Activated T-cell treated with anti-CD3 and anti-CD28 coated beads, Interleukin-2, amount 50 U/mL, for 1 hour (primary cell): ENCODE results near the gene OS9.

ENCODE experiments used
- DNase-seq: peaks from one replicate; pipeline ENCODE4 v3.0.0-alpha.2; 2020

Gene OS9

GRCh38 chr12:57737467-57738460 is 43.8 kb downstream of the OS9 start:
- no peak for DNase-seq

DNA sequence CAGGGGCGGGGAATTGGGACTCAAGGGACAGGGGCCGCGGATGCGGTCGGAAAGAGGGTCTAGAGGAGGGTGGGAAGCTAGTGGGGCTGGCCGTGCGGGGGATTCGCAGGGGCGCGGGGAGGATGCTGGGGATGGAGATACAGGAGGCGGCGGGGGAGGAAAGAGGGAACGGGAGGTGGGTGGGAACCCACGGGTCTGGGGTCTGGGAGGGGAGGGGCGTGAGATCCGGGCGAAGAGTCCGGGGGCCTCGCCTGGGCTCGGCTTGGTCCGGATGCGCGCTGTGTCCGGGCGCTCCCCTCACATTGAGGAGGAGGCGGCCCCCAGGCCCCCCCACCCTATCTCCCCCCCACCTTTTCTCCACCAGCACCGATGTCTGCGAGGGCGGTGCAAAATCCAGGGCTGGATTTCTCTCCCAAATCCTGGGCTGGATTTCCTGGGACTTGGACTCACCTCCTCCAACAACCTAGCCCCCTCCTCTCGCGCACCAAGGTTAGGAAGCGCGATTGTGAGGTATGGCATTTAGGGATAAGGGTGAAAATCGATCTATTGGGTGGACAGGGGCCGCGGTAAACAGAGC is 44.8 kb downstream of the OS9 start, which contains the start of gene AGAP2:
Gene AGAP2, minus strand, starts transcription at position 82 of the 577 bp plus-strand sequence. CDS start 496 bp downstream, outside the sequence.
- DNase-seq = no peak

DNA sequence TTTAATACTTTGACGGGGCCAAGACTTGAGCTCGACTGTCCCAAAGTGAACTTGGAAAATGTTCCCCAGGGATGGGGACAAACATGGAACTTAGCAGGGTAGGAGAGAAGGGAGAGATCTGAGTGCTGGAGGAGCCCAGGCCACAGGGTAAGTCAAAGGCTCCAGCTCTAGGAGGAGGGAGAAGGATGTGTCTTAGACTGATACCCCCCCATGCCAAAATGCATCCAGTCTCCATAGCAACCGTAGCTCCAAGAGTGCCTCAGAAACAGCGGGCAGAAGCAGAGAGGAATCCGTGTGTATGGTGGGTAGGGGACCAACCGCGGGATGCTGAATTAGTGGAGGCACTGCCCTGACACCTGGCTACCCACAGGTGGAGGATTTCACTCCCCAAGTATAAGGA is 45.5 kb downstream of the OS9 start:
- DNase-seq = no peak

DNA sequence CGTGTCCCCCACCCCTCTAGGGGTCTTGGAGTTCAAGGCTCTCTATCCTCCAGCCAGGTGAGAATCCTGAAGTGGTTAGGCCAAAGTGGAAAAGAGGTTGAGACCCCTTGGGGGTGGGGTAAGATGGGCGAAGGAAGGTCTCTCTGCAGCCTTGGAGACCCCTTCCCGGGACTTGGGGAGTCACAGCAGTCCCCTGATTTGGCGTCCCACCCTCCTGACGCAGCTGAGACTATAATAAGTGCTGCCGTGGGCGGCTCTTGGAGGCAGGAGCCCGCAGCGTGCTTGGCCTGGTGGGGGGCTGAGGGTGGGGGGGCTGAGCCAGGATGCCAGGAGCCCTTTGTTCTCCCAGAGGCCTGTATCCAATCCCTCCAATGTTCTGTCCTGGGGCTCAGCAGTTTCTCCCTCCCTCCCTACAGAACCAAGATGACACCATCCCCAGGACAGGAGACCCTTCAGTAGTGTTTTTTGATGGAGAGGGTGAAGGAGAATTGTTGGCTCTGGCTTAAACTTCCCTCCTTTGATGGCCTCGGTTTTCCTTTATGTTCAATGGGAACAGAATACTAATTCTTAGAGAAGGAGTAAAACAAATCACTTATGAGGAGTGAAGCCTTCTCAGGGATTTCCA is 46.1 kb downstream of the OS9 start:
- DNase-seq = no peak

GRCh38 chr12:57740656-57741412 is 46.9 kb downstream of the OS9 start:
- peak; percentile 71 for DNase-seq

GRCh38 chr12:57741413-57741789 is 47.5 kb downstream of the OS9 start:
- DNase-seq = no peak

DNA sequence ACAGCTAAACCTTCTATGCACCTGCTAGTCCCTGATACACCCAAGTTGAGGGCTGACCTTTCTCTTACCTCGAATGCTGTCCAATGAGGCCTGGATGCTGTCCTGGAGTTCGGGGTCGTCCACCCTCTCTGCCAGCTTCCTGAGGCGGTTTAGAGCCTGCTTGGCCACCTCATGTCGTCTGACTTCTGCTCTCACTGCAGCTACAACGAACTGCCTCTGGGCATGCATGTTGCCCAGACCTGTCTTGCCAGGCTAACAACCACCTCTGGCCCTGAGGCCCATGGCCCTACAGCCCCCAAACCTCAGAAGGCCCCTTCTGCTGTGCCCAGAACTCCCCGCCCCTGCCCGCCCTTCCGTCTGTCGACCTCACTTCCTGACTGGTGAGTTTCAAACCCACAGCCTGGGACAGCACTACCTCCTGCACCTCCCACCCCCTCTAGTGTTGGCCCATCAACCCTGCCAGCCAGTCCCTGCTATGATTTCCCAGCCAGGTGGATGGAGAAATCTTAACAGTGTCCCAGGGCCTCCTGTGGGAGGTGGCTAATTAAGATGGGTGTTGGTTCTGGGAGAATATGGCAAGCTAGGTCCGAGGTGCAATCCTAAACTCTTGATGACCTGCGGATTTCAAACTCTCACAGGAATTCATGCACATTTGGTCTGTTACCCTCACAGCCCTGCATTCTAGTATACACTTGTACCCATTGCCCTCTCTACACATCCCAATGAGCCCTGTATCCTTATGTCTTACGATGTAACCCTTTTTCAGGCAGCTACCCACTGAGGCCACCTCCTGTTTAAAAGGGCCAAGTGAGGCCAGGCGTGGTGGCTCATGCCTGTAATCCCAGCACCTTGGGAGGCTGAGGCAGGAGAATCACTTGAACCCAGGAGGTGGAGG is 48.2 kb downstream of the OS9 start:
- peak; percentile 71 for DNase-seq

DNA sequence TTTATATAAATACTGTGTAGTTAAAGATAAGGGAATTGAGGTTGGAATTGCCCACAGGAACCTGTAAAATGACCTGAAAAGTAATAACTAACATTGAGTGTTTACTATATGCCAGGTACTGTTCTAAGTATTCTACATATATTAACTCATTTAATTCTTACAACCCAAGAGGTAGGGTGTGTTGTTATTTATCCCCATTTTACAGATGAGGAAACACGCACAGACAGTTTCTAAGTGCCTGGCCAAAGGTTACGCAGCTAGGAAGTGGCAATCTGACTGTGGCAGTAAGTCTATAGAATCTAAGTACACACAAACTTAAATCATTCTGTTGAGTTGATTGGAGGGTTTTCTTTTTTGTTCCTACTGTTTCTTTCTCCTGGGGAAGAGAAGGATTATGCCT is 49.8 kb downstream of the OS9 start:
- DNase-seq = no peak

DNA sequence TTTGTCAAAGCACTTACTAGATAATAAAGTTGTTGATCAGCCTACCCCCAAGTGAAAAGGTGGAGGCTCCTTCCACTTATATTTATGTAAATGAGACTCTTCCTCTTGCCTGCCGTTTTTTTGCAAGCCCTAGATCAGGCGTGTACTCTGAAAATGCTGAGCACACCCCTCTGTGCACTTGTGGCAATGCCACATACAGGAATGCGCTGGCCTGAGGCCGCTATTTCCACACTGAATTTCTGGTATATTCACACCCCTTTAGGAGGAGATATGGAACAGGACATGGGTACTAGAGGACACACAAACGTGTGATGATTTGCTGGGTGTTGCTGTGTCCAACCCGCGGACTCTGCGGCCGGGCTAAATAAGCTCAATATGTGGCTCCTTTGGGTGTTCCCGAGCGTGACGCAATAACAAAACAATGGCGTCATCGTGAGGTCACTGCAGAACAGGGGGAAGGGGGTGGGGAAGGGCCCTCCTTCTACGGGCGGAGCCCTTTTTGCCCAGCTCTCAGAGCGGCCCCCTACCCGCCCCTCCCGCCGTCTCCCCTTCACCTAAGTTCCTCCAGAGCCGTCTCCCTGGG is 50.4 kb downstream of the OS9 start:
- DNase-seq = peak; percentile 80

GRCh38 chr12:57744777-57745484 is 51.0 kb downstream of the OS9 start, which contains the start of gene TSPAN31:
Gene TSPAN31, plus strand, starts transcription at chr12:57745039. Its CDS starts 116 bp downstream, at chr12:57745155.
- peak; percentile 88 for DNase-seq

DNA sequence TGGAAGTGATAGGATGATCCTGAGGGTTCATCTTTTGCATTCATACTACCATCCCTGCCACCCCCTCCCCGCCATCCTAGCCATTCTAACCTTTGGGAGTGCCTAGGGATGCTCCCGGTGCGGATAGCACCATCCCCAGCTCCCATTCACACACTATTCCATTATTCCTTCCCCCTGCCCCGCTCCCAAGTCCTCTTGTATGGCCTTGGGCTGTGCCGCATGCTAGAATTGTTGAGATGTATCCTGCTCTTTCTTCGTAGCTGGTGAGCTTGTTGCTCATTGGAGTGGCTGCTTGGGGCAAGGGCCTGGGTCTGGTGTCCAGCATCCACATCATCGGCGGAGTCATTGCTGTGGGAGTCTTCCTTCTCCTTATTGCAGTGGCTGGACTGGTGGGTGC is 51.6 kb downstream of the OS9 start:
- no peak for DNase-seq

GRCh38 chr12:57746025-57746424 is 52.1 kb downstream of the OS9 start:
- no peak for DNase-seq

GRCh38 chr12:57749061-57749460 is 55.1 kb downstream of the OS9 start:
- DNase-seq = no peak

DNA sequence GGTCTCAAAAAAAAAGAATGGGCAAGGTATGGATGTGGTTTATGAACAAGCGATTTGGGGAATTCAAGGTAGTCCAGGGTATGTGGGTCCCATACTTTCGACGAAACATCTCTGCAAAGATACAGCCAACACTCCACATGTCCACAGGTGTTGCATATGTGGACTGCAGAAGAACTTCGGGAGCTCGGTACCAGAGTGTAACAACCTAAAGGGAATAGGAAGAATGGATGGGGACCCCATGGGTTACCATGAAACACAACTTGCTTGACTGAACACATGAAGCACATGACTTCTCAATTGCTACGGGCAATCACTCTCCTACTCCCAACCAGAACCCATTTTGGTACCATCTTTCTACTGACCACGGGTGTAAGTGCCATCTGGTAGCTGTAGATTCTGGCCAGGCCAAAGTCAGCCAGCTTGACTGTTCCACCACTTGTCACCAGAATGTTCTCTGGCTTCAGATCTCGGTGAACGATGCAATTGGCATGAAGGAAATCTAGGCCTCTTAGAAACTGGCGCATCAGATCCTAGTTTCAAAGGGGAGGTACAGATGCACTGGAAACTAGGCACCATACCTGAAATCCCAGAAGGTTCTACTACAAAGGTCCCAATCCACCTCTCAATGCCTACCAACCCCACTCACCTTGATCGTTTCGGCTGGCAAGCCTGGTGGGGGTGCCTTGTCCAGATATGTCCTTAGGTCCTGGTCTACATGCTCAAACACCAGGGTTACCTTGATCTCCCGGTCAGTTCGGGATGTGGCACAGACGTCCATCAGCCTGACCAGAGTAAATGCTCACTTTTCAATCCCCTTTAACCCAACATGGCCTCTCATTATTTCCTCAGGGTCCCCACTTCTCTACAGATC is 56.9 kb downstream of the OS9 start:
- peak; percentile 16 for DNase-seq

DNA sequence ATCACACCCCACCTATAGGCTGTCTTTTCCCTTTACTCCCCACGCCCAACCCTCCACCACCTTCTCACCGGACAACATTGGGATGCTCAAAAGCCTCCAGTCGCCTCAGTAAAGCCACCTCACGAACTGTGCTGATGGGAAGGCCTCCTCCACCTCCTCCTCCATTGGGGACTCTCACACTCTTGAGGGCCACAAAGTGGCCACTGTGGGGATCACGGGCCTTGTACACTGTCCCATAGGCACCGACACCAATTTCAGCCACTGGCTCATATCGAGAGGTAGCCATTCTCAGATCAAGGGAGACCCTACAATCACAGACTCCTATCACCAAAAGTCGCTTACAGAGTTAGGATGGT is 57.5 kb downstream of the OS9 start:
- DNase-seq = peak; percentile 23

GRCh38 chr12:57751788-57752667 is 58.1 kb downstream of the OS9 start, which contains the start of gene CDK4:
Gene CDK4, minus strand, starts transcription at chr12:57752310. Its CDS starts 593 bp downstream, at chr12:57751717.
- DNase-seq = peak; percentile 96

DNA sequence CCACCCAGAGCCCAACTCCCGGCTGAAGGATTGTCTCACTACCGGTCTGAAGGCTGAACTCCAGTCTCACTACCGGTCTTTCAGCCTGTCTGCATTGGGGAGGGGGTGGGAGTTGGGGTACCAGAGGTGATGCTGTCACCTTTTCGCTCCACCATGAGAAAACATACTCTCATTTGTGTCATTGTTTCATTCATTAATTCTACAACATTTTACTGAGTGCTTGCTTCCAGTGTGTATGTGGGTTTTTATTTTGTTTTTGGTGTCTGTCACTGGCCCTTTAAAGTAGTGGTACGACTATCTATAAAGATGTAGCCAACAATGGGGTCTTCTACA is 58.7 kb downstream of the OS9 start:
- no peak for DNase-seq

- no peak for DNase-seq
These were observed 59.9 kb downstream of the OS9 start for GRCh38 chr12:57753756-57754337.
